Measurements from ENCODE around the gene CHGA.

The CHGA gene

GRCh38 chr14:92922155-92922735 is 705 bp upstream of the CHGA start:
- H3K4me2 ChIP-seq (ENCODE audit: low read length), result no peak overlapping the region
- H3K27ac ChIP-seq (ENCODE audit: low read depth, low read length), result no peak overlapping the region
- peaks cover 6% of the 10 kb centered on the region; the same call in 1 of the 2 replicates for H3K27me3 ChIP-seq (ENCODE audit: control insufficient read depth, low read length)

GRCh38 chr14:92923744-92924103 is 774 bp downstream of the CHGA start:
- Histone ChIP-seq H3K36me3 (ENCODE audit: control insufficient read depth, low read length) (no peaks in the 10 kb centered on the region), H3K4me1 (ENCODE audit: control insufficient read depth, low read length) (peaks cover 25% of the 10 kb centered on the region)

More at GRCh38 chr14:92922155-92922735, 705 bp upstream of the CHGA start:
- Histone ChIP-seq H3K4me1 (ENCODE audit: control insufficient read depth, low read length) (peaks cover 25% of the 10 kb centered on the region), H3K4me3 (ENCODE audit: low read length) (no peak overlapping the region), H3K36me3 (ENCODE audit: control insufficient read depth, low read length) (no peaks in the 10 kb centered on the region), H3K9me3 (ENCODE audit: control insufficient read depth, insufficient read depth, low read length) (no peaks in the 10 kb centered on the region), H3F3A (ENCODE audit: control insufficient read depth, insufficient read depth) (no peaks in the 10 kb centered on the region), H3K79me2 (ENCODE audit: control insufficient read depth, low read length) (no peaks in the 10 kb centered on the region), H4K20me1 (ENCODE audit: control insufficient read depth, insufficient read depth, low read depth, low read length) (no peaks in the 10 kb centered on the region), H3K9me2 (replicated peaks; ENCODE audit: control insufficient read depth, low read length) (no peaks in the 10 kb centered on the region)
- TF ChIP-seq EZH2phosphoT487 (IDR thresholded peaks at IDR 0.05; ENCODE audit: borderline replicate concordance, low read length), result no peak
- no peak for TF ChIP-seq CTCF (IDR thresholded peaks at IDR 0.05; ENCODE audit: low read depth, low read length, poor library complexity, severe bottlenecking)

GRCh38 chr14:92924247-92924646 is 1.3 kb downstream of the CHGA start:
- H3K27ac ChIP-seq (ENCODE audit: low read depth, low read length), result peak overlapping the region; percentile 43; the same call in 1 of the 2 replicates
- H3K27me3 ChIP-seq (ENCODE audit: control insufficient read depth, low read length), result peaks cover 6% of the 10 kb centered on the region; the same call in 1 of the 2 replicates
- no peaks in the 10 kb centered on the region for H3K79me2 ChIP-seq (ENCODE audit: control insufficient read depth, low read length)
- peaks cover 25% of the 10 kb centered on the region for H3K4me1 ChIP-seq (ENCODE audit: control insufficient read depth, low read length)
- peak overlapping the region; percentile 38 for H3K4me3 ChIP-seq (ENCODE audit: low read length)
- H3K9me3 ChIP-seq (ENCODE audit: control insufficient read depth, insufficient read depth, low read length), result no peaks in the 10 kb centered on the region
- peak overlapping the region; percentile 58 for H3K4me2 ChIP-seq (ENCODE audit: low read length)
- TF ChIP-seq EZH2phosphoT487 (IDR thresholded peaks at IDR 0.05; ENCODE audit: borderline replicate concordance, low read length), result no peak
- no peaks in the 10 kb centered on the region for H4K20me1 ChIP-seq (ENCODE audit: control insufficient read depth, insufficient read depth, low read depth, low read length)
- H3K9me2 ChIP-seq (replicated peaks; ENCODE audit: control insufficient read depth, low read length), result no peaks in the 10 kb centered on the region
- H3F3A ChIP-seq (ENCODE audit: control insufficient read depth, insufficient read depth), result no peaks in the 10 kb centered on the region
- H3K36me3 ChIP-seq (ENCODE audit: control insufficient read depth, low read length), result no peaks in the 10 kb centered on the region

More at GRCh38 chr14:92923744-92924103, 774 bp downstream of the CHGA start:
- Histone ChIP-seq H3K9me2 (replicated peaks; ENCODE audit: control insufficient read depth, low read length) (no peaks in the 10 kb centered on the region), H3K79me2 (ENCODE audit: control insufficient read depth, low read length) (no peaks in the 10 kb centered on the region), H3F3A (ENCODE audit: control insufficient read depth, insufficient read depth) (no peaks in the 10 kb centered on the region), H3K9me3 (ENCODE audit: control insufficient read depth, insufficient read depth, low read length) (no peaks in the 10 kb centered on the region), H3K27ac (ENCODE audit: low read depth, low read length) (peak overlapping the region; percentile 43; the same call in 1 of the 2 replicates), H3K4me3 (ENCODE audit: low read length) (peak overlapping the region; percentile 20; the same call in 1 of the 2 replicates), H4K20me1 (ENCODE audit: control insufficient read depth, insufficient read depth, low read depth, low read length) (no peaks in the 10 kb centered on the region), H3K4me2 (ENCODE audit: low read length) (peak overlapping the region; percentile 58), H3K27me3 (ENCODE audit: control insufficient read depth, low read length) (peaks cover 6% of the 10 kb centered on the region; the same call in 1 of the 2 replicates)
- TF ChIP-seq EZH2phosphoT487 (IDR thresholded peaks at IDR 0.05; ENCODE audit: borderline replicate concordance, low read length), result no peak
- no peak for TF ChIP-seq CTCF (IDR thresholded peaks at IDR 0.05; ENCODE audit: low read depth, low read length, poor library complexity, severe bottlenecking)

GRCh38 chr14:92925446-92925845 is 2.5 kb downstream of the CHGA start:
- Histone ChIP-seq H4K20me1 (ENCODE audit: control insufficient read depth, insufficient read depth, low read depth, low read length) (no peaks in the 10 kb centered on the region), H3K4me3 (ENCODE audit: low read length) (no peak overlapping the region), H3K4me1 (ENCODE audit: control insufficient read depth, low read length) (peaks cover 25% of the 10 kb centered on the region), H3K36me3 (ENCODE audit: control insufficient read depth, low read length) (no peaks in the 10 kb centered on the region), H3K9me3 (ENCODE audit: control insufficient read depth, insufficient read depth, low read length) (no peaks in the 10 kb centered on the region), H3K79me2 (ENCODE audit: control insufficient read depth, low read length) (no peaks in the 10 kb centered on the region), H3K4me2 (ENCODE audit: low read length) (no peak overlapping the region), H3F3A (ENCODE audit: control insufficient read depth, insufficient read depth) (no peaks in the 10 kb centered on the region), H3K27ac (ENCODE audit: low read depth, low read length) (no peak overlapping the region), H3K27me3 (ENCODE audit: control insufficient read depth, low read length) (peaks cover 6% of the 10 kb centered on the region; the same call in 1 of the 2 replicates), H3K9me2 (replicated peaks; ENCODE audit: control insufficient read depth, low read length) (no peaks in the 10 kb centered on the region)
- TF ChIP-seq CTCF (IDR thresholded peaks at IDR 0.05; ENCODE audit: low read depth, low read length, poor library complexity, severe bottlenecking), result no peak
- no peak for TF ChIP-seq EZH2phosphoT487 (IDR thresholded peaks at IDR 0.05; ENCODE audit: borderline replicate concordance, low read length)

All from DOHH2 (cell line).